Activated naive CD4-positive, alpha-beta T cell treated with Interleukin-2 at 50 U/mL for 16 hours (primary cell): ENCODE results near the gene BRMS1.
A peak's percentile ranks its signal among the peaks of the same experiment; 100 is the strongest.
"Not testable (repeated sequence)": the region's sequence is repeated elsewhere in the genome, so short reads cannot be mapped to it uniquely, and the experiment has no call there.

Experiments used
- DNase-seq: peaks from one replicate; pipeline ENCODE4 v3.0.0-alpha.2; 2020

The BRMS1 gene

GRCh38 chr11:66362481-66363147 lies 17.7 kb upstream of the BRMS1 start:
- DNase-seq, result no peak

GRCh38 chr11:66361502-66361941 lies 16.6 kb upstream of the BRMS1 start:
- DNase-seq, result no peak

GRCh38 chr11:66360406-66361073 lies 15.6 kb upstream of the BRMS1 start:
- no peak for DNase-seq

GRCh38 chr11:66359662-66360087 lies 14.8 kb upstream of the BRMS1 start:
- DNase-seq, result no peak

- not testable (repeated sequence) for DNase-seq
These were observed 5.8 kb upstream of the BRMS1 start for GRCh38 chr11:66350560-66351235.

GRCh38 chr11:66349084-66349386 lies 4.1 kb upstream of the BRMS1 start:
- DNase-seq, result no peak

- peak; percentile 84 for DNase-seq
These were observed 2.7 kb upstream of the BRMS1 start, which contains the start of gene B4GAT1 for GRCh38 chr11:66347425-66348276. TSS of gene B4GAT1 (minus strand) at chr11:66347629. CDS start at chr11:66347545, 84 bp downstream.

- DNase-seq, result no peak
These were observed 1.8 kb upstream of the BRMS1 start for GRCh38 chr11:66346476-66347424.

- no peak for DNase-seq
These were observed 379 bp upstream of the BRMS1 start for GRCh38 chr11:66345316-66345649.

GRCh38 chr11:66343176-66343575 lies 1.7 kb downstream of the BRMS1 start:
- DNase-seq, result no peak

- no peak for DNase-seq
These were observed 3.3 kb downstream of the BRMS1 start for GRCh38 chr11:66341502-66342126.

- no peak for DNase-seq
These were observed 4.1 kb downstream of the BRMS1 start for GRCh38 chr11:66340596-66341501.

GRCh38 chr11:66339686-66340483 lies 5.0 kb downstream of the BRMS1 start:
- DNase-seq, result no peak

GRCh38 chr11:66339162-66339675 lies 5.7 kb downstream of the BRMS1 start:
- DNase-seq, result no peak

GRCh38 chr11:66338276-66339161 lies 6.4 kb downstream of the BRMS1 start:
- no peak for DNase-seq

- no peak for DNase-seq
These were observed 7.6 kb downstream of the BRMS1 start for GRCh38 chr11:66337103-66337899.
